GM19193 (cell line): ENCODE data around the gene AKAP12.

Experiments
- POLR2A ChIP-seq: IDR thresholded peaks from 4 replicates; pipeline ENCODE4 v1.6.1; 2011; ENCODE audit not compliant: insufficient read depth, insufficient read length; ENCODE audit errors: extremely low read depth

AKAP12 gene

GRCh38 chr6:151385177-151385576, 145.4 kb downstream of the AKAP12 start:
- no peak for TF ChIP-seq POLR2A

GRCh38 chr6:151387175-151387970, 147.6 kb downstream of the AKAP12 start:
- TF ChIP-seq POLR2A: no peak

GRCh38 chr6:151388236-151388635, 148.5 kb downstream of the AKAP12 start:
- no peak for TF ChIP-seq POLR2A

- no peak for TF ChIP-seq POLR2A
These were observed 149.3 kb downstream of the AKAP12 start for GRCh38 chr6:151388997-151389617.

- peak; percentile 91 for TF ChIP-seq POLR2A
These were observed 150.0 kb downstream of the AKAP12 start for GRCh38 chr6:151389618-151390275.

- TF ChIP-seq POLR2A: no peak
These were observed 150.6 kb downstream of the AKAP12 start for GRCh38 chr6:151390276-151390850.

- peak; percentile 74 for TF ChIP-seq POLR2A
These were observed 151.2 kb downstream of the AKAP12 start for GRCh38 chr6:151390851-151391470.

GRCh38 chr6:151391471-151392413, 152.0 kb downstream of the AKAP12 start, which contains the start of gene ZBTB2:
Gene ZBTB2 (minus strand): TSS chr6:151391559. CDS start chr6:151373637, 17,922 bp downstream.
- peak; percentile 54 for TF ChIP-seq POLR2A

- no peak for TF ChIP-seq POLR2A
These were observed 152.7 kb downstream of the AKAP12 start for GRCh38 chr6:151392427-151392826.

- no peak for TF ChIP-seq POLR2A
These were observed 153.6 kb downstream of the AKAP12 start for GRCh38 chr6:151393410-151393809.

GRCh38 chr6:151399679-151400078, 159.9 kb downstream of the AKAP12 start:
- no peak for TF ChIP-seq POLR2A

GRCh38 chr6:151400473-151400872, 160.7 kb downstream of the AKAP12 start:
- TF ChIP-seq POLR2A: no peak

GRCh38 chr6:151402228-151402627, 162.5 kb downstream of the AKAP12 start:
- TF ChIP-seq POLR2A: no peak

- TF ChIP-seq POLR2A: no peak
These were observed 164.1 kb downstream of the AKAP12 start for GRCh38 chr6:151403919-151404308.
